ENCODE data around the gene LRBA.

The LRBA gene

DNA sequence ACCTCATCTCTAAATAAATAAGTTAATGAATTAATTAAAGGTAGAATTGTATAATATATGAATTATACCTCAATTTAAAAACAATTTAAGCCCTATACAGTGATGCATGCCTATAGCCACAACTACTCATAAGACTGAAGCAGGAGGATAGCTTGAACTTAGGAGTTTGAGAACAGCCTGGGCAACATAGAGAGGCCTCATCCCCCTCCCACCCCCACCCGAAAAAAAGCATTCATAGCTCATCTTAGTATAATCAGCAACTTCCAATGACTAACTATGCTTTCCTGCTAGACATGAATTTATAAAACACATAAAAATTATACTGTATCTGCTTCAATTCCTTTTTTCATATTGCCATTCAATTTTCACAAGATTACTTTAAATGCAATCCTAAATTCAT, 1.6 kb downstream of the LRBA start:
- Histone ChIP-seq H3K4me3 (ENCODE audit: low read length) (peak overlapping the region; percentile 84), H3K36me3 (replicated peaks; ENCODE audit: insufficient read depth, low read length) (no peaks in the 10 kb centered on the region), H3K9me2 (replicated peaks; ENCODE audit: insufficient read depth, low read length) (no peaks in the 10 kb centered on the region), H2AFZ (ENCODE audit: low read length) (no peak overlapping the region), H3K79me2 (ENCODE audit: low read length) (peaks cover 54% of the 10 kb centered on the region), H3K9me3 (replicated peaks; ENCODE audit: insufficient read depth, low read length) (no peaks in the 10 kb centered on the region), H3K27me3 (replicated peaks; ENCODE audit: insufficient read depth, low read length) (no peaks in the 10 kb centered on the region), H3K4me1 (ENCODE audit: low read length) (0 out of 2 replicates have a peak, but pooled peaks cover 7% of the 10 kb centered on the region), H3F3A (ENCODE audit: insufficient read depth, low read length) (peaks cover 9% of the 10 kb centered on the region), H3K27ac (ENCODE audit: low read length) (no peak overlapping the region), H4K20me1 (ENCODE audit: insufficient read depth, low read length) (0 out of 2 replicates have a peak, but pooled peaks cover 3% of the 10 kb centered on the region), H3K4me2 (ENCODE audit: low read depth, low read length) (peak overlapping the region; percentile 95), H3K9ac (ENCODE audit: low read length) (peak overlapping the region; percentile 99; the same call in 1 of the 2 replicates)
- DNase-seq: no peak
- TF ChIP-seq EZH2phosphoT487 (IDR thresholded peaks at IDR 0.05; ENCODE audit: low read length) (no peak), EZH2 (optimal IDR thresholded peaks at IDR 0.05; ENCODE audit: low read depth, low read length) (no peak)
- TF ChIP-seq, protein P1, sequence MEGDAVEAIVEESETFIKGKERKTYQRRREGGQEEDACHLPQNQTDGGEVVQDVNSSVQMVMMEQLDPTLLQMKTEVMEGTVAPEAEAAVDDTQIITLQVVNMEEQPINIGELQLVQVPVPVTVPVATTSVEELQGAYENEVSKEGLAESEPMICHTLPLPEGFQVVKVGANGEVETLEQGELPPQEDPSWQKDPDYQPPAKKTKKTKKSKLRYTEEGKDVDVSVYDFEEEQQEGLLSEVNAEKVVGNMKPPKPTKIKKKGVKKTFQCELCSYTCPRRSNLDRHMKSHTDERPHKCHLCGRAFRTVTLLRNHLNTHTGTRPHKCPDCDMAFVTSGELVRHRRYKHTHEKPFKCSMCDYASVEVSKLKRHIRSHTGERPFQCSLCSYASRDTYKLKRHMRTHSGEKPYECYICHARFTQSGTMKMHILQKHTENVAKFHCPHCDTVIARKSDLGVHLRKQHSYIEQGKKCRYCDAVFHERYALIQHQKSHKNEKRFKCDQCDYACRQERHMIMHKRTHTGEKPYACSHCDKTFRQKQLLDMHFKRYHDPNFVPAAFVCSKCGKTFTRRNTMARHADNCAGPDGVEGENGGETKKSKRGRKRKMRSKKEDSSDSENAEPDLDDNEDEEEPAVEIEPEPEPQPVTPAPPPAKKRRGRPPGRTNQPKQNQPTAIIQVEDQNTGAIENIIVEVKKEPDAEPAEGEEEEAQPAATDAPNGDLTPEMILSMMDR (IDR thresholded peaks at IDR 0.05; ENCODE audit: low read length): no peak

- Histone ChIP-seq H3K9ac (ENCODE audit: low read length) (no peak overlapping the region), H4K20me1 (ENCODE audit: insufficient read depth, low read length) (0 out of 2 replicates have a peak, but pooled peaks cover 3% of the 10 kb centered on the region), H3K9me3 (replicated peaks; ENCODE audit: insufficient read depth, low read length) (no peaks in the 10 kb centered on the region), H3K9me2 (replicated peaks; ENCODE audit: insufficient read depth, low read length) (no peaks in the 10 kb centered on the region), H3K4me1 (ENCODE audit: low read length) (0 out of 2 replicates have a peak, but pooled peaks cover 7% of the 10 kb centered on the region), H2AFZ (ENCODE audit: low read length) (no peak overlapping the region), H3K4me3 (ENCODE audit: low read length) (peak overlapping the region; percentile 84), H3K79me2 (ENCODE audit: low read length) (peaks cover 59% of the 10 kb centered on the region), H3K27ac (ENCODE audit: low read length) (no peak overlapping the region), H3F3A (ENCODE audit: insufficient read depth, low read length) (peaks cover 9% of the 10 kb centered on the region), H3K36me3 (replicated peaks; ENCODE audit: insufficient read depth, low read length) (no peaks in the 10 kb centered on the region), H3K4me2 (ENCODE audit: low read depth, low read length) (peak overlapping the region; percentile 95), H3K27me3 (replicated peaks; ENCODE audit: insufficient read depth, low read length) (no peaks in the 10 kb centered on the region)
- no peak for TF ChIP-seq EZH2phosphoT487 (IDR thresholded peaks at IDR 0.05; ENCODE audit: low read length)
- TF ChIP-seq, protein P1 (IDR thresholded peaks at IDR 0.05; ENCODE audit: low read length): no peak
- TF ChIP-seq EZH2 (optimal IDR thresholded peaks at IDR 0.05; ENCODE audit: low read depth, low read length): no peak
- no peak for DNase-seq
Measured at GRCh38 chr4:151012820-151013219, 2.3 kb downstream of the LRBA start.

DNA sequence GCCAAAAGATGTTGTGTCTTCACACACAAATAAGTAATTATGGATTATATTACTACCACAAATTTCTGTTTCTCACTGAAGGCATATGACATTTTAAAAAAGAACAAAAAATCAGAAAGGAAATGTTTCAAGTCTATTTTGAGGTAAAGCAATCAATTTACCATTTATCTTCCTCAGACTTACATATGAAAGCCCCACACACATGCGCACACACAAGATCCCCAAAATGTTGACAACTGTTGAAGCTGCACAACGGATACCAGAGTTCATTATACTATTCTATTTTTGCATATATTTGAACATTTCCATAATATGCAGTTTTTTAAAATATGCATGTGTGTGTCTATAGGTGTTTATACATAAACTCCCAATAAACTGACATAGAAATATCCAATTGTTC, 2.7 kb downstream of the LRBA start:
- Histone ChIP-seq H2AFZ (ENCODE audit: low read length) (no peak overlapping the region), H3K27ac (ENCODE audit: low read length) (no peak overlapping the region), H3K9me3 (replicated peaks; ENCODE audit: insufficient read depth, low read length) (no peaks in the 10 kb centered on the region), H3K4me3 (ENCODE audit: low read length) (no peak overlapping the region), H3K36me3 (replicated peaks; ENCODE audit: insufficient read depth, low read length) (no peaks in the 10 kb centered on the region), H3K4me1 (ENCODE audit: low read length) (0 out of 2 replicates have a peak, but pooled peaks cover 7% of the 10 kb centered on the region), H3F3A (ENCODE audit: insufficient read depth, low read length) (peaks cover 9% of the 10 kb centered on the region), H4K20me1 (ENCODE audit: insufficient read depth, low read length) (0 out of 2 replicates have a peak, but pooled peaks cover 3% of the 10 kb centered on the region), H3K9ac (ENCODE audit: low read length) (no peak overlapping the region), H3K27me3 (replicated peaks; ENCODE audit: insufficient read depth, low read length) (no peaks in the 10 kb centered on the region), H3K79me2 (ENCODE audit: low read length) (peaks cover 64% of the 10 kb centered on the region), H3K4me2 (ENCODE audit: low read depth, low read length) (peak overlapping the region; percentile 95), H3K9me2 (replicated peaks; ENCODE audit: insufficient read depth, low read length) (no peaks in the 10 kb centered on the region)
- no peak for DNase-seq
- TF ChIP-seq EZH2 (optimal IDR thresholded peaks at IDR 0.05; ENCODE audit: low read depth, low read length): no peak

DNA sequence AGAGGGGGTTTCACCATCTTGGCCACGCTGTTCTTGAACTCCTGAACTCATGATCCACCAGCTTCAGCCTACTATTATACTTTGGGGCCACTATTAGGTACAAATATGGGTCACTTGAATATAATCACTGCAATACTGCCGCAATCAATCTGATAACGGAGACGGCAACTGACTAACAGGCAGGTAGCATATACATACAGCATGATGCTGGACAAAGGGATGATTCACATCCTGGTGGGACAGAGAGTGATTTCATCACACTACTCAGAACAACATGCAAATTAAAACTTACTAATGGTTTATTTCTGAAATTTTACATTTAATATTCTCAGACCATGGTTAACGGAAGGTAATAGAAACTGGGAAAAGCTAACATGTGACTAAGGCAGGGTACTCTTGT, 10.9 kb downstream of the LRBA start:
- Histone ChIP-seq H3K27me3 (replicated peaks; ENCODE audit: insufficient read depth, low read length) (no peaks in the 10 kb centered on the region), H3K27ac (ENCODE audit: low read length) (no peak overlapping the region), H3K4me2 (ENCODE audit: low read depth, low read length) (no peak overlapping the region), H3K9me2 (replicated peaks; ENCODE audit: insufficient read depth, low read length) (no peaks in the 10 kb centered on the region), H2AFZ (ENCODE audit: low read length) (no peak overlapping the region), H3F3A (ENCODE audit: insufficient read depth, low read length) (no peaks in the 10 kb centered on the region), H4K20me1 (ENCODE audit: insufficient read depth, low read length) (peaks cover 3% of the 10 kb centered on the region; the same call in 1 of the 2 replicates), H3K4me3 (ENCODE audit: low read length) (no peak overlapping the region), H3K9ac (ENCODE audit: low read length) (no peak overlapping the region), H3K9me3 (replicated peaks; ENCODE audit: insufficient read depth, low read length) (no peaks in the 10 kb centered on the region), H3K4me1 (ENCODE audit: low read length) (no peaks in the 10 kb centered on the region), H3K36me3 (replicated peaks; ENCODE audit: insufficient read depth, low read length) (no peaks in the 10 kb centered on the region), H3K79me2 (ENCODE audit: low read length) (peaks cover 94% of the 10 kb centered on the region)
- DNase-seq: no peak
- TF ChIP-seq EZH2phosphoT487 (IDR thresholded peaks at IDR 0.05; ENCODE audit: low read length): no peak
- TF ChIP-seq, protein P1 (IDR thresholded peaks at IDR 0.05; ENCODE audit: low read length): no peak
- no peak for TF ChIP-seq EZH2 (optimal IDR thresholded peaks at IDR 0.05; ENCODE audit: low read depth, low read length)

Data from MM.1S (cell line).